Transverse colon (tissue), 4 donors: ENCODE measurements around the gene DAP3.

ENCODE experiments used
- CTCF ChIP-seq, 5 experiments: fragments of 200-600 bp in 3 of 5; fragments of 450-650 bp in 2 of 5; sonication (generic) in 3 of 5; IDR thresholded peaks; 1 replicate in 2 of 5; 2 replicates in 3 of 5; pipeline ENCODE4 v1.5.1; 2016 to 2017; ENCODE audit warnings: antibody characterized with exemption in 5 of 5, inconsistent platforms in 3 of 5, mild to moderate bottlenecking in 2 of 5, moderate library complexity in 1 of 5
- POLR2A ChIP-seq: fragments of 450-650 bp; IDR thresholded peaks from one replicate; pipeline ENCODE4 v1.6.1; 2016; ENCODE audit warnings: antibody characterized with exemption, mild to moderate bottlenecking, moderate library complexity
- POLR2AphosphoS5 ChIP-seq, 3 donors: sonication (generic); formaldehyde crosslinking; IDR thresholded peaks; one replicate each; pipeline ENCODE4 v1.6.1; 2016; ENCODE audit warnings: antibody characterized with exemption in 3 of 3

- no peak for TF ChIP-seq CTCF (IDR thresholded peaks at IDR 0.05)
- no peak for TF ChIP-seq POLR2A
- no peak for TF ChIP-seq POLR2AphosphoS5 (IDR thresholded peaks at IDR 0.05)
These were observed 6.7 kb downstream of the DAP3 start for GRCh38 chr1:155695608-155696007.
